GM12801 (cell line): ENCODE measurements around the gene ITPRIPL2.

ENCODE experiments used
- CTCF ChIP-seq: IDR thresholded peaks from one replicate; pipeline ENCODE4 v1.5.1; 2011; ENCODE audit warnings: control low read depth; ENCODE audit not compliant: insufficient read length; ENCODE audit errors: extremely low read depth

ITPRIPL2 gene

DNA sequence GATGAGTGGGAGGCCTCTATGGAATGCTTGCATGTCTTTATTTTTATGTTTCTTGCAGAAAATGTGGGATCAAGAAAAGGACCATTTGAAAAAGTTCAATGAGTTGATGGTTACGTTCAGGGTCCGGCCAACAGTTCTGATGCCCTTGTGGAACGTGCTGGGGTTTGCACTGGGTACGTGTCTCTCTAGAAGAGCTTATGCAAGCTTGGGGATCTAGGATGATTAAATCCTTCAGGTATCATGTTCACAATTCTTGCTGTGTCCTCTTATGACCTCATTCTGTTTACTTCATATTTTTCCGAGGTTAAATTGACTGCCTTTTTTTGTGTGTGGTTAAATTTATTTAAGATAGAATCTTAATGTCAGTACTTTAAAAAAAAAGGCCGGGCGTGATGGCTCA lies 39.9 kb upstream of the ITPRIPL2 start:
- TF ChIP-seq CTCF, result no peak

DNA sequence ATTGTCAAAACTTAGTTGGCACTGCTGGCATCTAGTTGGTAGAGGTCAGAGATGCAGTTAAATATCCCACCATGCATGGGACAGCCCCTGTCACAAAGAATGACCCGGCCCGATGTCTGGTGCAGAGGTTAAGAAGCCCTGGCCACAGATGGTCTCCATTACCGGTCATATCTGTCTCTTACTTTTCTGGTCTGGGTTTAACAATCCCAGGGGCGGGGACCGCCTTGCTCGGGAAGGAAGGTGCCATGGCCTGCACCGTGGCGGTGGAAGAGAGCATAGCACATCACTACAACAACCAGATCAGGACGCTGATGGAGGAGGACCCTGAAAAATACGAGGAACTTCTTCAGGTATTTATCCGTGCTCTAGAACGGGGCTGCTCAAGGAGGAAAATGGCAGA lies 38.3 kb upstream of the ITPRIPL2 start:
- TF ChIP-seq CTCF, result no peak

- TF ChIP-seq CTCF, result no peak
These were observed 35.9 kb upstream of the ITPRIPL2 start for GRCh38 chr16:19077879-19078278.

DNA sequence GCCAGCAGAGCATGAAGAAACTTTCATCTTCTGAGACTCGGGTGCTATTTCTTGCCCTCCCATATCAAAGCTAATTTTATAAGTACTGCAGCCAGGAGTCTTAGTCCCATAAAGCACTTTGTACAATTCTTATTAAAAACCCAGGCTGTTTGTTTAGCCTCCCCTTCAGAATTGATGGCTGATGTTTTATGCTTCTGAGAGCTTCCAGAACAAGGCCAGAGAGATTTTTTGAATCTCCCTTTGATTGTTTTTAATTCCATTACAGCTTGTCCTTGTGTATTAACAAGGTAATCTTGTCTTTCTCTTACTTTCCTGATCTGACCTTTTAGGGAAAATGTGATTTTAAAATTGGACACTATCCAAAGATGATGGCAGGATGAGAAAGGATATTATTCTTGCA lies 30.1 kb upstream of the ITPRIPL2 start:
- no peak for TF ChIP-seq CTCF

GRCh38 chr16:19084139-19084538 lies 29.6 kb upstream of the ITPRIPL2 start:
- TF ChIP-seq CTCF, result no peak

GRCh38 chr16:19084879-19085278 lies 28.9 kb upstream of the ITPRIPL2 start:
- no peak for TF ChIP-seq CTCF

- TF ChIP-seq CTCF, result no peak
These were observed 28.0 kb upstream of the ITPRIPL2 start for GRCh38 chr16:19085679-19086200.
